Tibial nerve (tissue), 4 donors: ENCODE measurements around the gene PWWP2B. TPM values are rescaled to one million over a fixed set of nuclear protein-coding genes. Genes with fewer than 3 reads are reported as not detected.

Experiments
- DNase-seq, 2 donors: peaks; one replicate each; pipeline ENCODE4 v3.0.0-alpha.2; 2019; ENCODE audit warnings: low spot score in 2 of 2
- H3K27ac ChIP-seq, 4 donors: fragments of 200-600 bp; sonication (generic) in 3 of 4; one replicate each; pipeline ENCODE4 v1.5.1; 2017 to 2019; ENCODE audit warnings: mild to moderate bottlenecking in 1 of 4
- H3K27me3 ChIP-seq, 2 donors: fragments of 200-600 bp; sonication (generic) in 1 of 2; one replicate each; pipeline versions ENCODE4 v1.5.1 to v1.6.0; 2017 to 2019
- H3K36me3 ChIP-seq, 3 donors: fragments of 200-600 bp; sonication (generic); one replicate each; pipeline ENCODE4 v1.5.1; 2018 to 2019
- H3K4me1 ChIP-seq, 4 donors: fragments of 200-600 bp; sonication (generic) in 3 of 4; one replicate each; pipeline ENCODE4 v1.5.1; 2017 to 2019
- H3K4me3 ChIP-seq, 4 donors: fragments of 200-600 bp; sonication (generic) in 3 of 4; one replicate each; pipeline ENCODE4 v1.5.1; 2017 to 2019; ENCODE audit warnings: mild to moderate bottlenecking in 1 of 4, moderate library complexity in 1 of 4
- H3K9me3 ChIP-seq, 4 donors: fragments of 200-600 bp; sonication (generic) in 3 of 4; one replicate each; pipeline ENCODE4 v1.5.1; 2017 to 2019
- EP300 ChIP-seq, 2 donors: sonication (generic); formaldehyde crosslinking; IDR thresholded peaks; one replicate each; pipeline ENCODE4 v1.6.1; 2017; ENCODE audit warnings: antibody characterized with exemption in 2 of 2, mild to moderate bottlenecking in 1 of 2
- POLR2A ChIP-seq, 2 donors: fragments of 450-650 bp; IDR thresholded peaks; one replicate each; pipeline ENCODE4 v1.6.1; 2017; ENCODE audit warnings: antibody characterized with exemption in 2 of 2, mild to moderate bottlenecking in 2 of 2, moderate library complexity in 2 of 2
- WGBS, 2 donors: methylation state at CpG; one replicate each; pipeline ENCODE4 v1.1.5; 2018; 5-methylcytosine and 5-hydroxymethylcytosine counted together
- total RNA-seq, 4 donors: library from RNA; depleted of rRNA; stranded (reverse); fragments of >200 nt; gene quantifications; one replicate each; pipeline ENCODE4 v1.1.0, GENCODE V29; 2016
- TF ChIP-seq, protein P1 (sequence below), 5 experiments: fragments of 200-600 bp in 3 of 5; fragments of 450-650 bp in 2 of 5; sonication (generic) in 3 of 5; IDR thresholded peaks; one replicate each; pipeline ENCODE4 v1.5.1; 2016 to 2019; ENCODE audit warnings: antibody characterized with exemption in 5 of 5, mild to moderate bottlenecking in 3 of 5, moderate library complexity in 2 of 5

PWWP2B gene
- total RNA-seq, 4 donors from 2014 or later = 12.6 to 23.7 (median 15.1) TPM

GRCh38 chr10:132443605-132443982, 46.6 kb downstream of the PWWP2B start:
- Histone ChIP-seq H3K36me3 (no peaks in the 10 kb centered on the region), H3K27me3 (no peaks in the 10 kb centered on the region), H3K4me1 (peaks cover 0 to 33% (median 15%) of the 10 kb centered on the region in 4 donors), H3K4me3 (no peak overlapping the region), H3K27ac (no peak overlapping the region), H3K9me3 (no peaks in the 10 kb centered on the region)
- DNase-seq = no peak
- TF ChIP-seq POLR2A (IDR thresholded peaks at IDR 0.05) = no peak
- TF ChIP-seq, protein P1, sequence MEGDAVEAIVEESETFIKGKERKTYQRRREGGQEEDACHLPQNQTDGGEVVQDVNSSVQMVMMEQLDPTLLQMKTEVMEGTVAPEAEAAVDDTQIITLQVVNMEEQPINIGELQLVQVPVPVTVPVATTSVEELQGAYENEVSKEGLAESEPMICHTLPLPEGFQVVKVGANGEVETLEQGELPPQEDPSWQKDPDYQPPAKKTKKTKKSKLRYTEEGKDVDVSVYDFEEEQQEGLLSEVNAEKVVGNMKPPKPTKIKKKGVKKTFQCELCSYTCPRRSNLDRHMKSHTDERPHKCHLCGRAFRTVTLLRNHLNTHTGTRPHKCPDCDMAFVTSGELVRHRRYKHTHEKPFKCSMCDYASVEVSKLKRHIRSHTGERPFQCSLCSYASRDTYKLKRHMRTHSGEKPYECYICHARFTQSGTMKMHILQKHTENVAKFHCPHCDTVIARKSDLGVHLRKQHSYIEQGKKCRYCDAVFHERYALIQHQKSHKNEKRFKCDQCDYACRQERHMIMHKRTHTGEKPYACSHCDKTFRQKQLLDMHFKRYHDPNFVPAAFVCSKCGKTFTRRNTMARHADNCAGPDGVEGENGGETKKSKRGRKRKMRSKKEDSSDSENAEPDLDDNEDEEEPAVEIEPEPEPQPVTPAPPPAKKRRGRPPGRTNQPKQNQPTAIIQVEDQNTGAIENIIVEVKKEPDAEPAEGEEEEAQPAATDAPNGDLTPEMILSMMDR (IDR thresholded peaks at IDR 0.05) = peak in 4 of 5 experiments; percentile 24 to 53 (median 38)
- TF ChIP-seq EP300 (IDR thresholded peaks at IDR 0.05) = no peak
- 45 to 50% methylated on average over 10 of the region's 10 CpGs for WGBS, 2 donors

GRCh38 chr10:132443983-132444876, 47.2 kb downstream of the PWWP2B start:
- TF ChIP-seq, protein P1 (IDR thresholded peaks at IDR 0.05) = no peak
- TF ChIP-seq POLR2A (IDR thresholded peaks at IDR 0.05) (no peak), EP300 (IDR thresholded peaks at IDR 0.05) (no peak)
- Histone ChIP-seq H3K9me3 (no peaks in the 10 kb centered on the region), H3K36me3 (no peaks in the 10 kb centered on the region), H3K4me3 (no peak overlapping the region), H3K27me3 (no peaks in the 10 kb centered on the region), H3K27ac (no peak overlapping the region), H3K4me1 (peaks cover 0 to 35% (median 15%) of the 10 kb centered on the region in 4 donors)
- WGBS, 2 donors = 54 to 67% methylated on average over 7 to 8 of the region's 13 CpGs
- DNase-seq = no peak

DNA sequence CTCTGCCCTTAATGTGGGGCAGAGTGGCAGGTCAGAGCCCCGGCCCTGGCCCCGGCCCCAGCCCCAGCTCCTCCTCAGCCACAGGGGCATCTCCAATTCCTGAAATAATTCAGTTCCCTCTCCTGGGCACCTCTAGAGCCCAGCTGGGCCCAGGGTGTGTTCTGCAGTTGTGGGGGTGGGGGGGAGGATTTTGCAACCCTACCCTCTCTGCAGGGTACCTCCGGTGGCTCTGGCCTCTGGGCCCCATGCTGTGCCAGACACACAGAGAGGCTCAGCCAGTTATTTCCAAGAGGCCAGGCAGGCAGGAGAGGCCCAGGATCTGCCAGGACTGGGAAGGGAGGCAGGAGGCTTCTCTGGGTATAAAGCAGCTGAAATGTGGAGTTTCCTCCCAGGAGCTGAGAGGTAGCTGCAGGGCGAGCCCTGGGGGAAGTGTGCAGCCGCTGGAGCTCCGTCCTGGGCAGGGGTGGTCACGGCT, 47.9 kb downstream of the PWWP2B start:
- 63 to 64% methylated on average over 7 of the region's 7 CpGs for WGBS, 2 donors
- H3K36me3 ChIP-seq = no peaks in the 10 kb centered on the region

GRCh38 chr10:132445516-132446194, 48.7 kb downstream of the PWWP2B start:
- WGBS, 2 donors = 82 to 91% methylated on average over 19 to 20 of the region's 22 CpGs
- Histone ChIP-seq H3K36me3 (no peaks in the 10 kb centered on the region), H3K27me3 (no peaks in the 10 kb centered on the region), H3K4me1 (peaks cover 0 to 42% (median 17%) of the 10 kb centered on the region in 4 donors), H3K9me3 (no peaks in the 10 kb centered on the region), H3K4me3 (no peak overlapping the region), H3K27ac (no peak overlapping the region)
- DNase-seq = no peak
- no peak for TF ChIP-seq EP300 (IDR thresholded peaks at IDR 0.05)
- no peak for TF ChIP-seq POLR2A (IDR thresholded peaks at IDR 0.05)
- TF ChIP-seq, protein P1 (IDR thresholded peaks at IDR 0.05) = no peak

More for the DNA sequence above, 47.9 kb downstream of the PWWP2B start:
- TF ChIP-seq POLR2A (IDR thresholded peaks at IDR 0.05) (no peak), EP300 (IDR thresholded peaks at IDR 0.05) (no peak)
- TF ChIP-seq, protein P1 (IDR thresholded peaks at IDR 0.05) = no peak
- Histone ChIP-seq H3K4me3 (no peak overlapping the region), H3K27me3 (no peaks in the 10 kb centered on the region), H3K27ac (no peak overlapping the region), H3K4me1 (peaks cover 0 to 42% (median 17%) of the 10 kb centered on the region in 4 donors), H3K9me3 (no peaks in the 10 kb centered on the region)
- no peak for DNase-seq
